ENCODE results near the gene GNAZ.

DNA sequence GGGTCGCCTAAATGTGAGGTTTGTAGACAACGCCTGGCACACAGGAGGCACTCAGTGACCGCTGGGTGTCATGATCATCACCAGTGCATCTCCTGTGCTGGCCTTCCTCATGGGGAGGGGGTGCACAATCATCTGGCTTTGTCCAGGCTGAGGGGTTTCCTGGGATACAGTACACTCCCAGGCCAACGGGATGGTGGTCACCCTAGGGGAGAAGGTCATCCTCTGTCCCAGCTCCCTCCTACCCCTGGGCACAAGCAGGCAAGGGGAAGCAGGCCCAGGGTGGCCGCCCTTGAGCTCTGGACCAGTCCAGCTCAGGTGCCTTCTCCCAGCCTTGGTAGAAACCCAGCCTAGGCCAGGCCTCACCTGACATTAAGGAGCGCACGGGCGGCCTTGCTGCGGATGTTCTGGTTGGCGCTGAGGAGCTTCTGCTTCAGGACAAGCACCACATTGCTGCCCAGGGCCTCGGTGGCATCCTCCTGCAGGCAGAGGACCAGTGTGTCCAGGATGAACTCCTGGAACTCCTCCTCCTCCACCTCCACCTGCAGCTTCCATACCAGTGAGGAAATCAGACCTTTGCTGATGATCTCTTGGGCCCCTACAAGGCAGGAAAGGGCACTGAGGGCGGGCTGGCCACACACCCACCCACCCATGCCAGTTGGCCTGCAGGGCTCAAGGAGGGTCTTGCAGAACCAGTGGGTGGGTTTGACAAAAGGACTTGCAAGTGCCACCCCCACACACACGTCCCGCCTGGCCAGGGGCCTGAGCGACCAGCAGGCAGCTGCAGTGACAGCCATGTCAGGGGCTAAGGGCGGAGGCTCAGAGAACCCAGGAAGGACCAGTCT lies 6.6 kb upstream of the GNAZ start:
- TF ChIP-seq, protein P1, sequence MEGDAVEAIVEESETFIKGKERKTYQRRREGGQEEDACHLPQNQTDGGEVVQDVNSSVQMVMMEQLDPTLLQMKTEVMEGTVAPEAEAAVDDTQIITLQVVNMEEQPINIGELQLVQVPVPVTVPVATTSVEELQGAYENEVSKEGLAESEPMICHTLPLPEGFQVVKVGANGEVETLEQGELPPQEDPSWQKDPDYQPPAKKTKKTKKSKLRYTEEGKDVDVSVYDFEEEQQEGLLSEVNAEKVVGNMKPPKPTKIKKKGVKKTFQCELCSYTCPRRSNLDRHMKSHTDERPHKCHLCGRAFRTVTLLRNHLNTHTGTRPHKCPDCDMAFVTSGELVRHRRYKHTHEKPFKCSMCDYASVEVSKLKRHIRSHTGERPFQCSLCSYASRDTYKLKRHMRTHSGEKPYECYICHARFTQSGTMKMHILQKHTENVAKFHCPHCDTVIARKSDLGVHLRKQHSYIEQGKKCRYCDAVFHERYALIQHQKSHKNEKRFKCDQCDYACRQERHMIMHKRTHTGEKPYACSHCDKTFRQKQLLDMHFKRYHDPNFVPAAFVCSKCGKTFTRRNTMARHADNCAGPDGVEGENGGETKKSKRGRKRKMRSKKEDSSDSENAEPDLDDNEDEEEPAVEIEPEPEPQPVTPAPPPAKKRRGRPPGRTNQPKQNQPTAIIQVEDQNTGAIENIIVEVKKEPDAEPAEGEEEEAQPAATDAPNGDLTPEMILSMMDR (IDR thresholded peaks at IDR 0.05) = no peak
- TF ChIP-seq POLR2A (IDR thresholded peaks at IDR 0.05) = no peak
